Right ventricle myocardium inferior (tissue), 1 donor: ENCODE measurements around the gene RMND5B. TPM values are rescaled to one million over a fixed set of nuclear protein-coding genes. Genes with fewer than 3 reads are reported as not detected.
A peak's percentile ranks its signal among the peaks of the same experiment; 100 is the strongest.

Source experiments
- ATAC-seq: fragments of 200-7000 bp; cut with Tn5 transposase; one replicate; pipeline ENCODE4 v1.9.1; 2020; ENCODE audit warnings: mild to moderate bottlenecking, moderate library complexity
- DNase-seq: peaks from one replicate; pipeline ENCODE4 v3.0.0; 2021; ENCODE audit errors: missing footprints
- intact Hi-C: fragments of 100-400 bp; cut with DNase I; formaldehyde crosslinking; loops from one replicate; pipeline ENCODE4 v1.11.0; 2022
- total RNA-seq: library from RNA; stranded (reverse); fragmentation: NEBNext Ultra II Directional; extraction: Animal tissue kit (Norgen Biotek cat#: 25700); gene quantifications from one replicate; pipeline ENCODE4 v1.2.1, GENCODE V29; 2021
- donor health status: DM: no; HTN: yes; CAD: no; lungs with severe emphysema.

Gene RMND5B
- total RNA-seq, 1 donor from 2014 or later = 35.2 TPM

- intact Hi-C loops = loop anchor here (2.0 kb wide), 1 partner anchor 19 kb away; the partner anchor contains the start of gene RMND5B
- ATAC-seq (no peak), DNase-seq (no peak)
These were observed 18.9 kb upstream of the RMND5B start for GRCh38 chr5:178111925-178112324.

DNA sequence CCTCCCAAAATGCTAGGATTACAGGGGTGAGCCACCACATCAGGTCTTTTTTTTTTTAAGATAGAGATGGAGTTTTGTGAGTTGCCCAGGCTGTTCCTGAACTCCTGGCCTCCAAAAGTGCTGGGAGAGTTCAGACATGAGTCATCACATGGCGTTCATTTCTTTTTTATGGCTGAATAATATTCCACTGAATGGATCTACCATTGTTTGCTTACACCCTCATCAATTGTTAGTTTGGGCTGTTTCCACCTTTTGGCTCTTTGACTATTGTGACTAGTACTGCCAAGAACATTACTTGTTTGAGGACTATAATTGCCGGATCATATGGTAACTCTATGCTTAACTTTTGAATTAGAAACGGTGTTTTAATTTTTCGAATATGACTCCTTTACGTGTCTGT, 18.3 kb upstream of the RMND5B start:
- ATAC-seq (no peak), DNase-seq (no peak)
- intact Hi-C loops = loop anchor here (2.0 kb wide), 1 partner anchor 18 kb away; the partner anchor contains the start of gene RMND5B

DNA sequence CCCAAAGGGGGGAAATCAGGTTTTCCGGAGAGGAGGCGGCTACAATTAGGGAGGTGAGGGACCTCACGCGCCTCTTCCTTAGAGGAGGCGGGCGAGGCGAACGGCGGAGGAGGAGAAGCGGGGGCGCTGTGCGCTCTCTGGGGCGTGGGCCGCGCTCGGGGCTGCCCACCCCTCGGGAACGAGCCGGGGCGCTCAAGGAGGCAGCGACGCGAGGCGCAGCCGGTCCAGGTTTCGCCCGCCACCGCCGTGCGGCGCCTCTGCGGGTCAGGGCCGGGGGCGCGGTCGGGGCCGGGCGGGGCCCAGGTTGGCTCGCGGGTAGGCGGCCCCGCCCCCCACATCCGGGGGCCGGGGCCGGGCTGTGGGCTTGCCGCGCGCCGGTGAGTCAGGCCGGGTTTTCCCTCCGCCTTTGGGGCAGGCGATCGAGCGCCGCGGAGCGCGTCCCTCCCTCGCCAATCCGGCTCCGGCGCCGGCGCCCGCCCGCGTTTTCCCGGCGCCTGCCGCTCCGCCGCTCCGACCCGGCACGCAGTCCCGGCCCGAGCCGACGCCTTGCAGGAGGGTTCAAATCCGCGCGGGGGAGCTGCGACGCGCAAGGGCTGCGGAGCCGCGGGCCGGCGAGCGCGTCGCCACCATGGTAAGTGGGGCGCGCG, 17.6 kb upstream of the RMND5B start, which contains the start of gene N4BP3:
TSS of gene N4BP3 (plus strand) at position 392 of the 647 bp plus-strand sequence. CDS start 6,052 bp downstream, outside the sequence.
- intact Hi-C loops = loop anchor here (2.0 kb wide), 1 partner anchor 18 kb away; the partner anchor contains the start of gene RMND5B
- ATAC-seq (peak; percentile 33), DNase-seq (no peak)

- intact Hi-C loops = loop anchor here (2.0 kb wide), 1 partner anchor 17 kb away; the partner anchor contains the start of gene RMND5B
- no peak for DNase-seq
- ATAC-seq = no peak
These were observed 16.9 kb upstream of the RMND5B start for GRCh38 chr5:178113841-178114324.

- no peak for ATAC-seq
- intact Hi-C loops = no loop called here
- DNase-seq = no peak
These were observed 16.3 kb upstream of the RMND5B start for GRCh38 chr5:178114325-178115135.

DNA sequence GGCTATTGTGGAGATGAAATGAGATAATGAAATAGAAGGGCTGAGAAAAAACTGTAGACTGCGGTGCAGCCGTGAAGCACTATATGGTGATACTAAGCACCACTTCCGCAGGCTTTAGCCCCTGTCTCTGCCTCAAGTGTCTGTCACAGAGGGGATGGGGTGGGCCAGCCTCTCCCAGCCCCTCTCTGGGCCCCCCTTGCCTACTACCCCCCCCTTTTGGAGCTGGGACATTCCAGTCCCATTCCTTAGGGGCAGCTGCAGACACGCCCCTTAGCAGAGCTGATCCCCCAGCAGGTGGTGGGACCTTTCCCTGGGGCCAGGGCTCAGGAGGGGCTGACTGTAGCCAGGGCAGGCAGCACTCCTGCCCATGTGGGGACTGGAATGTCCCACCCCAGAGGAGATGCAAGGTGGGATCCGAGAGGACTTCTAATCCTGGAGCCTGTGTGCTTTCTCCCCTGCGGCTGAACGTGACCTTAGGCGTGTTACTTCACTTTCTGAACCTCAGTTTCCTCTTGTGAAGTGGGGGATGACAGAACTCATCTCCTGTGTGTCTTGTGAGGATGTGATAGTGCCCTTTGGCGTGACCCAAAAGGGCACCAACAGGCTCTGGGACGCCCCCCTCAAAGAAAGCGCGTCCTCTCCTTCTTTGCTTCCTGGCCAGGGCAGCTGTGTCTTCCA, 15.5 kb upstream of the RMND5B start:
- DNase-seq (no peak), ATAC-seq (no peak)
- intact Hi-C loops = no loop called here

- intact Hi-C loops = no loop called here
- DNase-seq (no peak), ATAC-seq (no peak)
These were observed 15.0 kb upstream of the RMND5B start for GRCh38 chr5:178115814-178116142.

GRCh38 chr5:178116143-178116885, 14.5 kb upstream of the RMND5B start:
- ATAC-seq = no peak
- no peak for DNase-seq
- intact Hi-C loops = no loop called here

DNA sequence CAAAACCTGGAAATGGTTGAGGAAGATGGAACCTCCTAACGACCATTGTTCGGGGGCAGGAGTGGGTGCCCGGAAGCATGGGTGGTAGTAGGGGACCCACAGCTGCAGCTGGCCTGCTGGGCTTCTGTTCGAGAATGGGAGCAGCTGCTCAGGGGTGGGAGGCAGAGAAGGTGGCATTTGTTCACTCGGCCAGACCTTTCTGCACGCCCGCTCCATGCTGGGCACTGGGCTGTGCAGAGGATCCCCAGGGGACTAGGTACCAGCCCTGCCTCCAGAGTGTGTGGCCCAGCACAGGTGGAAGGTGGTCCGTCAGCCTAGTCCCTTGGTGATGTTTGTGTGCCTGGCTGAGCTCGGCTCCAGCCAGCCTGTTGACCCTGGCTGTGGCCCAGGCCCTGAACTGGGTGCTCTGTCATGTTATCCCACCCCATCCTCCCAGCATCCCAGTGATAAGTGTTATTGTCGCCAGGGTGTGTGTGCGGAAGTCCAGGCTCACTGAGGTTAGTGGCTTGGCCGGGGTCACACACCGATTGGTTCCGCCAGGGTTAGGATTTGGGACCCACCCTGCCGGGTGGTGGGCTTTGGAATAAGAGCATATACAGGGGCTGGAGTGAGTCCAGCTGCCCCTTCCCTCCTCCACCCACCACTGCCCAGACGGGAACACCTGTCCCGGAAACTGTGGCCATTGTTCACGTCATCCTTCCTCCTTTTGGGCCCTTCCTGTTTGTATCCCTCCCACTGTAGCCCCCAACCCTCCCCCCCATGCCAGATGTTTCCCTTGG, 12.7 kb upstream of the RMND5B start:
- intact Hi-C loops = no loop called here
- no peak for ATAC-seq

GRCh38 chr5:178119915-178120606, 10.8 kb upstream of the RMND5B start:
- intact Hi-C loops = no loop called here
- ATAC-seq (no peak), DNase-seq (no peak)

More for the DNA sequence above, 12.7 kb upstream of the RMND5B start:
- DNase-seq = no peak

GRCh38 chr5:178120607-178121357, 10.0 kb upstream of the RMND5B start:
- intact Hi-C loops = no loop called here
- DNase-seq (peak; percentile 92), ATAC-seq (peak; percentile 73)

GRCh38 chr5:178121391-178122276, 9.2 kb upstream of the RMND5B start:
- ATAC-seq = peak; percentile 67
- DNase-seq = peak; percentile 75
- intact Hi-C loops = no loop called here

GRCh38 chr5:178122346-178122745, 8.5 kb upstream of the RMND5B start:
- ATAC-seq = no peak
- intact Hi-C loops = no loop called here
- no peak for DNase-seq

GRCh38 chr5:178123094-178123965, 7.5 kb upstream of the RMND5B start:
- intact Hi-C loops = no loop called here
- DNase-seq (no peak), ATAC-seq (no peak)
